Prostate gland (tissue), 2 donors: ENCODE data around the gene STAM2. TPM values are rescaled to one million over a fixed set of nuclear protein-coding genes. Genes with fewer than 3 reads are reported as not detected.
A peak's percentile ranks its signal among the peaks of the same experiment; 100 is the strongest.

ENCODE experiments used
- DNase-seq: peaks from one replicate; pipeline ENCODE4 v3.0.0-alpha.2; 2019; ENCODE audit warnings: low spot score
- H3K27ac ChIP-seq, 2 donors: fragments of 200-600 bp; sonication (generic); 2 replicates each; pipeline ENCODE4 v1.5.1; 2017 to 2019
- H3K27me3 ChIP-seq: fragments of 200-600 bp; sonication (generic); replicated peaks from 2 replicates; pipeline ENCODE4 v1.5.1; 2019; ENCODE audit not compliant: insufficient read depth
- H3K36me3 ChIP-seq, 2 donors: fragments of 200-600 bp; sonication (generic); 1 replicate in 1 of 2; 2 replicates in 1 of 2; pipeline versions ENCODE4 v1.5.1 to v1.8.1; 2017 to 2019
- H3K4me1 ChIP-seq: fragments of 200-600 bp; sonication (generic); replicated peaks from 2 replicates; pipeline ENCODE4 v1.5.1; 2019
- H3K4me3 ChIP-seq, 2 donors: fragments of 200-600 bp; sonication (generic); 2 replicates each; pipeline ENCODE4 v1.5.1; 2017 to 2019
- H3K9me3 ChIP-seq: fragments of 200-600 bp; sonication (generic); 2 replicates; pipeline ENCODE4 v1.5.1; 2017
- CTCF ChIP-seq, 4 experiments: fragments of 200-600 bp in 2 of 4; fragments of 450-650 bp in 2 of 4; sonication (generic) in 2 of 4; IDR thresholded peaks; 1 replicate in 3 of 4; 2 replicates in 1 of 4; pipeline ENCODE4 v1.5.1; 2016 to 2019; ENCODE audit warnings: antibody characterized with exemption in 4 of 4, mild to moderate bottlenecking in 2 of 4, moderate library complexity in 2 of 4
- POLR2A ChIP-seq: fragments of 450-650 bp; IDR thresholded peaks from one replicate; pipeline ENCODE4 v1.6.1; 2016; ENCODE audit warnings: antibody characterized with exemption, mild to moderate bottlenecking
- POLR2AphosphoS5 ChIP-seq: sonication (generic); formaldehyde crosslinking; IDR thresholded peaks from one replicate; pipeline ENCODE4 v1.6.1; 2017; ENCODE audit warnings: antibody characterized with exemption
- WGBS: methylation state at CpG from one replicate; pipeline ENCODE4 v1.1.5; 2018; 5-methylcytosine and 5-hydroxymethylcytosine counted together
- intact Hi-C: fragments of 100-400 bp; cut with DNase I; formaldehyde crosslinking; loops from one replicate; pipeline ENCODE4 v1.14.2; 2022
- total RNA-seq, 2 donors: library from RNA; depleted of rRNA; stranded (reverse); fragments of >200 nt; gene quantifications; one replicate each; pipeline ENCODE4 v1.1.0, GENCODE V29; 2016

STAM2 gene
- total RNA-seq, 2 donors from 2014 or later: 28.7 to 39.3 TPM

GRCh38 chr2:152099367-152100050 is 76.1 kb downstream of the STAM2 start:
- DNase-seq: peak; percentile 37
- H3K27ac ChIP-seq: peak overlapping the region; percentile 79 to 83

GRCh38 chr2:152098496-152099366 is 76.8 kb downstream of the STAM2 start, which contains the start of gene CACNB4:
TSS of gene CACNB4 (minus strand) at chr2:152099044.
- DNase-seq: peak; percentile 51
- Histone ChIP-seq H3K4me1 (peaks cover 2% of the 10 kb centered on the region), H3K4me3 (peak within 1 kb of the TSS; percentile 64), H3K36me3 (no peaks in the 10 kb centered on the region), H3K27ac (peak within 1 kb of the TSS; percentile 79 to 83), H3K27me3 (no peaks in the 10 kb centered on the region), H3K9me3 (no peaks in the 10 kb centered on the region)
- intact Hi-C loops: no loop called here
- no peak for TF ChIP-seq POLR2A
- peak; percentile 6 for TF ChIP-seq POLR2AphosphoS5
- under 1% methylated on average over 73 of the region's 73 CpGs for WGBS

More at GRCh38 chr2:152099367-152100050, 76.1 kb downstream of the STAM2 start:
- H3K36me3 ChIP-seq: no peaks in the 10 kb centered on the region
- H3K4me3 ChIP-seq: peak overlapping the region; percentile 64
- intact Hi-C loops: no loop called here
- no peaks in the 10 kb centered on the region for H3K9me3 ChIP-seq
- TF ChIP-seq POLR2A (no peak), POLR2AphosphoS5 (no peak), CTCF (IDR thresholded peaks at IDR 0.05) (no peak)
- H3K4me1 ChIP-seq: peaks cover 2% of the 10 kb centered on the region
- no peaks in the 10 kb centered on the region for H3K27me3 ChIP-seq
- 13% methylated on average over 19 of the region's 19 CpGs for WGBS

GRCh38 chr2:152097801-152098495 is 77.6 kb downstream of the STAM2 start:
- Histone ChIP-seq H3K9me3 (no peaks in the 10 kb centered on the region), H3K36me3 (no peaks in the 10 kb centered on the region), H3K27ac (peak overlapping the region; percentile 79 to 83), H3K4me3 (peak overlapping the region; percentile 64), H3K27me3 (no peaks in the 10 kb centered on the region), H3K4me1 (peaks cover 2% of the 10 kb centered on the region)
- intact Hi-C loops: no loop called here
- peak; percentile 27 for DNase-seq
- TF ChIP-seq CTCF (IDR thresholded peaks at IDR 0.05): no peak
- WGBS: under 1% methylated on average over 48 of the region's 52 CpGs

GRCh38 chr2:152097290-152097800 is 78.2 kb downstream of the STAM2 start:
- H3K27ac ChIP-seq: peak overlapping the region; percentile 79 to 83
- H3K27me3 ChIP-seq: no peaks in the 10 kb centered on the region
- peak; percentile 22 for DNase-seq
- intact Hi-C loops: no loop called here
- H3K4me3 ChIP-seq: peak overlapping the region; percentile 64
- no peaks in the 10 kb centered on the region for H3K36me3 ChIP-seq
- H3K9me3 ChIP-seq: no peaks in the 10 kb centered on the region
- H3K4me1 ChIP-seq: peaks cover 2% of the 10 kb centered on the region
- WGBS: 9% methylated on average over 13 of the region's 13 CpGs
- no peak for TF ChIP-seq CTCF (IDR thresholded peaks at IDR 0.05)
- TF ChIP-seq POLR2A: no peak
- no peak for TF ChIP-seq POLR2AphosphoS5

GRCh38 chr2:152095146-152095545 is 80.4 kb downstream of the STAM2 start:
- 46% methylated on average over 1 of the region's 1 CpG for WGBS
- intact Hi-C loops: no loop called here
- no peaks in the 10 kb centered on the region for H3K27me3 ChIP-seq

More at GRCh38 chr2:152095146-152095545, 80.4 kb downstream of the STAM2 start:
- H3K36me3 ChIP-seq: no peaks in the 10 kb centered on the region
- peaks cover 2% of the 10 kb centered on the region for H3K4me1 ChIP-seq
- peak; percentile 4 for TF ChIP-seq POLR2AphosphoS5
- TF ChIP-seq CTCF (IDR thresholded peaks at IDR 0.05): no peak
- H3K9me3 ChIP-seq: no peaks in the 10 kb centered on the region
- no peak overlapping the region for H3K27ac ChIP-seq
- H3K4me3 ChIP-seq: no peak overlapping the region
- DNase-seq: no peak
